ENCODE measurements around the gene TTBK1.

DNA sequence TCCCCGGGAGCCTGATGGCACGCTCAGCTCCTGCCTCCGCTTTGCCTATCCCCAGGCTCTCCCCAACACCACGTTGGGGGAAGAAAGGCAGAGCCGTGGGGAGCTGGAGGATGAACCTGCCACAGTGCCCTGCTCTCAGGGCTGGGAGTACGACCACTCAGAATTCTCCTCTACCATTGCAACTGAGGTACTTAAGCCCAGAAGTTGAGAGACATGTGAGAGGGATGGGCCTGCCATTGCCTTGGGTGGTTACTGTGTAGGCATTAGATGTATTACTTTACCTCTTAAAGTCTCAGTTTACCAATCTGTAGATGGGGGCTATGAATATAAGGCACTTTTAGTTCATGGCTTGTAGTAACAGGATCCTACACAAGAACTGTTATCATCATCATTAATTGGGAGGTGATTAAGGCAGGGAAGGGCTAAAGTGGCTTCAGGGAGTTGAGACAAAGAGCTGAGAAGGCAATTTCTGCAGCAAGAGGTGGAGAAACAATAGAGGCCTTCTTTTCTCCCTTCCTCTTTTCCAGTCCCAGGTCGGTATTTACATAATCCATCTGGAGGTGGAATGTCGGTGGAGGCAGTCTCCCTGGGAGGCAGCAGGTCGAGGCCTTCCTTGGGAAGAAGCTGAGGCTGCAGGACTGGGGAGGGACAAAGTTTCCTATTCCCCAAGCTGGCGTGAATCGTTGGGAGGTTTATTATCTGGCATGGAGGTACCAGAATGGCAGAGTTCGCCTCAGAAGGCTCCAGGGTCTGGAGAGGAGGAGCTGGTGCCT lies 55.5 kb downstream of the TTBK1 start:
- TF ChIP-seq, protein P1, sequence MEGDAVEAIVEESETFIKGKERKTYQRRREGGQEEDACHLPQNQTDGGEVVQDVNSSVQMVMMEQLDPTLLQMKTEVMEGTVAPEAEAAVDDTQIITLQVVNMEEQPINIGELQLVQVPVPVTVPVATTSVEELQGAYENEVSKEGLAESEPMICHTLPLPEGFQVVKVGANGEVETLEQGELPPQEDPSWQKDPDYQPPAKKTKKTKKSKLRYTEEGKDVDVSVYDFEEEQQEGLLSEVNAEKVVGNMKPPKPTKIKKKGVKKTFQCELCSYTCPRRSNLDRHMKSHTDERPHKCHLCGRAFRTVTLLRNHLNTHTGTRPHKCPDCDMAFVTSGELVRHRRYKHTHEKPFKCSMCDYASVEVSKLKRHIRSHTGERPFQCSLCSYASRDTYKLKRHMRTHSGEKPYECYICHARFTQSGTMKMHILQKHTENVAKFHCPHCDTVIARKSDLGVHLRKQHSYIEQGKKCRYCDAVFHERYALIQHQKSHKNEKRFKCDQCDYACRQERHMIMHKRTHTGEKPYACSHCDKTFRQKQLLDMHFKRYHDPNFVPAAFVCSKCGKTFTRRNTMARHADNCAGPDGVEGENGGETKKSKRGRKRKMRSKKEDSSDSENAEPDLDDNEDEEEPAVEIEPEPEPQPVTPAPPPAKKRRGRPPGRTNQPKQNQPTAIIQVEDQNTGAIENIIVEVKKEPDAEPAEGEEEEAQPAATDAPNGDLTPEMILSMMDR (IDR thresholded peaks at IDR 0.05): no peak
- no peak for TF ChIP-seq EP300 (IDR thresholded peaks at IDR 0.05)

All from suprapubic skin (tissue), 3 donors.